NK-92 treated with Interleukin-12 subunit alpha and Interleukin-12 subunit beta, amount 100 ng/mL, for 24 hours (cell line): ENCODE measurements around the gene TANGO6.

Experiments used
- DNase-seq: peaks from one replicate; lab custom pipeline; 2025; lab: John Stamatoyannopoulos, UW

TANGO6 gene

GRCh38 chr16:68866933-68867332, 23.6 kb downstream of the TANGO6 start:
- DNase-seq = no peak

GRCh38 chr16:68869492-68870088, 26.3 kb downstream of the TANGO6 start:
- no peak for DNase-seq

- DNase-seq = no peak
Measured at GRCh38 chr16:68873635-68874471, 30.5 kb downstream of the TANGO6 start.

- DNase-seq = no peak
Measured at GRCh38 chr16:68875871-68876270, 32.5 kb downstream of the TANGO6 start.

GRCh38 chr16:68883685-68884084, 40.4 kb downstream of the TANGO6 start:
- DNase-seq = no peak

- no peak for DNase-seq
Measured at GRCh38 chr16:68884401-68884800, 41.1 kb downstream of the TANGO6 start.

GRCh38 chr16:68884861-68885720, 41.8 kb downstream of the TANGO6 start:
- DNase-seq = no peak

- DNase-seq = no peak
Measured at GRCh38 chr16:68887107-68887506, 43.8 kb downstream of the TANGO6 start.

GRCh38 chr16:68889508-68890150, 46.3 kb downstream of the TANGO6 start:
- no peak for DNase-seq

GRCh38 chr16:68892214-68892613, 48.9 kb downstream of the TANGO6 start:
- DNase-seq = no peak

- no peak for DNase-seq
Measured at GRCh38 chr16:68892898-68893297, 49.6 kb downstream of the TANGO6 start.

- DNase-seq = no peak
Measured at GRCh38 chr16:68893710-68894705, 50.7 kb downstream of the TANGO6 start.

- no peak for DNase-seq
Measured at GRCh38 chr16:68894714-68895113, 51.4 kb downstream of the TANGO6 start.

GRCh38 chr16:68898026-68898425, 54.7 kb downstream of the TANGO6 start:
- no peak for DNase-seq

- DNase-seq = no peak
Measured at GRCh38 chr16:68900009-68900408, 56.7 kb downstream of the TANGO6 start.

- no peak for DNase-seq
Measured at GRCh38 chr16:68902003-68902968, 59.0 kb downstream of the TANGO6 start.

- no peak for DNase-seq
Measured at GRCh38 chr16:68902969-68903345, 59.6 kb downstream of the TANGO6 start.

GRCh38 chr16:68907297-68907696, 64.0 kb downstream of the TANGO6 start:
- DNase-seq = no peak

- DNase-seq = no peak
Measured at GRCh38 chr16:68907781-68908181, 64.5 kb downstream of the TANGO6 start.
